GM13976 (cell line): Measurements from ENCODE around the gene AMMECR1.
"Not testable (repeated sequence)": the region's sequence is repeated elsewhere in the genome, so short reads cannot be mapped to it uniquely, and the experiment has no call there.

ENCODE experiments used
- DNase-seq: peaks from one replicate; pipeline ENCODE4 v3.0.0; 2012; ENCODE audit warnings: low spot score
- CTCF ChIP-seq: IDR thresholded peaks from 2 replicates; pipeline ENCODE4 v1.5.1; 2012; ENCODE audit warnings: borderline replicate concordance, mild to moderate bottlenecking; ENCODE audit not compliant: insufficient read depth; ENCODE audit errors: extremely low read depth, missing control alignments, control extremely low read depth
- in situ Hi-C: fragments of 300-500 bp; cut with MboI; formaldehyde crosslinking; loops from one replicate; pipeline ENCODE4 v1.12.0; 2022; ENCODE audit warnings: low sequenced_read_pairs, mixed read lengths, inconsistent platforms; ENCODE audit not compliant: unreplicated experiment

The AMMECR1 gene

DNA sequence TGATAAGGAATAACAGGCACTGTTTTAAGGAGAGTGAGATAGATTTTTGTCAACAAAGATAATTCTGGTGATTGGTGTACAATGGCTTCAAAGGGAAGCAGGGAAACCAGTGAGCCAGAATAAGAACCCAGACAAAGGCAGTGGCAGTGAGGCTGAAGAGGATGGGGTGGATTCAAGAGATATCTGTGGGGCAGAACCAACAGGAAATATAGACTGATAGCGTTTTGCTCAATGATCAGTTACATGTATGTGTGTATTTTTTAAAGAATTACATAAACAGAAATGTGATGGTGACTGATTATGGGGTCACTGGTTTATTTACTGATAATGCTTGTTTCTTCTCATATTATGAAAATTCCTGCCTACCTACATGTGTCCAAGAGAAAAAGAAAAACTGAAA, 66.4 kb downstream of the AMMECR1 start:
- DNase-seq, result no peak
- no peak for TF ChIP-seq CTCF
- in situ Hi-C loops, result no loop called here

DNA sequence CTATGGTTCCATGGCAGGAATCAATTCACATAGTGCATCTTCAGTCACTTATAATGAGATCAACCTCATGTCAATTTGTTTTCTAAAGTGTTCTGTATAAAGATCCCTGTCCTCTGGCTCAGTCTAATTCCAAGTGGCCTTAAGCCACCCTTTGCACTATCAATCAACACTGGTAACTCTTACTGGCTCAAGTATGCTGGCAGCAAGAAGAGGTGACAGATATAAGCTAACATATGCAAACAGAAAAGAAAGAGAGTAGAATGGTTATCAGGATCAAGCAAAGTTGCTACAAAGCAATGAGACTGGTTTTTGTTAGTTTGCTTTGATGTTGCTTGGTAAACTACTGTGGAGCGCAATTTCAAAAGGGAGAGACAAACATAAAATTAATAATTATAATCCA, 67.0 kb downstream of the AMMECR1 start:
- TF ChIP-seq CTCF, result no peak
- in situ Hi-C loops, result no loop called here
- DNase-seq, result no peak

GRCh38 chrX:110248578-110248977, 69.3 kb downstream of the AMMECR1 start:
- in situ Hi-C loops, result no loop called here

DNA sequence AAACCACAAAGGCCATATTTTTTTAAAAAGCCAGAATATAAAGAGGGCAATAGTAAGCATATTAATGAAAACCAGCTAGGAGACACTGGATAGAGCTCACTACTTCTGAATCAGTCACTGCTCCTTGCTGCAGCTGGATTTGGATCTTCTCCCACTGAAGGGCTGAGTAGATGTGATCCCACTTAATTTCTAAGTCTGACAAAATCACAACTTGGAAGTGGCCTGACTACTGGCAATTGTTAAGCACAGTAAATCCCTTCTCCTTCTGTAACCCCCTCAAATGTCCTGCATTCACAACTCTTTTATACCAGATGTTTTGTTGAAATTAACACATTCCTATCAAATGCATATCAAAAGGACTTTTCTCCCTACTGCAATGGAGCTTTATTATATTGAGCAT, 72.9 kb downstream of the AMMECR1 start:
- TF ChIP-seq CTCF, result no peak
- in situ Hi-C loops, result no loop called here
- DNase-seq, result no peak

More at GRCh38 chrX:110248578-110248977, 69.3 kb downstream of the AMMECR1 start:
- no peak for DNase-seq
- TF ChIP-seq CTCF, result no peak

DNA sequence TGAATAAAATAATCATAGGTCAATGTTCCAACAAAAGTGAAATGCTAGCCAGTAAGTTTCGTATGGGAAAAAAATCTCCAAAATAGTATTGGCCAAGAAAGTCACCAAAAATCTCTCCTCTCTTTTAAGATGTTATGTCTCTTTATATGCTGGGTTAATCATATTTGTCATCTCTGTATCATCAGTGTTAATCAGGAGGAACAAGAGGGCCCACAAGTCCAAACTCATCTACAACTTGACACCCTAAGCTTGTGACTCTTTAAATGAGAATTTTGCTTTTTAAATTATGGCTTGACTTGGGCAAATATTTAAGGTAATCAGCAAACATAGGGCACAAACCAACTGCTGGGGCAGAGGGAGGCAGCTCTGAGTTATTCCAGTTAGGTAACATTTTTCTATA, 75.5 kb downstream of the AMMECR1 start:
- in situ Hi-C loops, result no loop called here
- no peak for TF ChIP-seq CTCF
- no peak for DNase-seq

- no peak for TF ChIP-seq CTCF
- no peak for DNase-seq
- in situ Hi-C loops, result no loop called here
Measured at GRCh38 chrX:110241816-110242215, 76.1 kb downstream of the AMMECR1 start.

- in situ Hi-C loops, DNase-seq: not testable (repeated sequence)
Measured at GRCh38 chrX:110238259-110238658, 79.6 kb downstream of the AMMECR1 start.

DNA sequence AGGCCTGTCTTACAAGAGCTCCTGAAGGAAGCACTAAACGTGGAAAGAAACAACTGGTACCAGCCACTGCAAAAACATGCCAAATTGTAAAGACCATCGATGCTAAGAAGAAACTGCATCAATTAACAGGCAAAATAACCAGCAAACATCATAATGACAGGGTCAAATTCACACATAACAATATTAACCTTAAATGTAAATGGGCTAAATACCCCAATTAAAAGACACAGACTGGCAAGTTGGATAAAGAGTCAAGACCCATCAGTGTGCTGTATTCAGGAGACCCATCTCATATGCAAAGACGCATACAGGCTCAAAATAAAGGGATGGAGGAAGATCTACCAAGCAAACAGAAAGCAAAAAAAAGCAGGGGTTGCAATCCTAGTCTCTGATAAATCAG, 86.4 kb downstream of the AMMECR1 start:
- in situ Hi-C loops, DNase-seq: not testable (repeated sequence)

DNA sequence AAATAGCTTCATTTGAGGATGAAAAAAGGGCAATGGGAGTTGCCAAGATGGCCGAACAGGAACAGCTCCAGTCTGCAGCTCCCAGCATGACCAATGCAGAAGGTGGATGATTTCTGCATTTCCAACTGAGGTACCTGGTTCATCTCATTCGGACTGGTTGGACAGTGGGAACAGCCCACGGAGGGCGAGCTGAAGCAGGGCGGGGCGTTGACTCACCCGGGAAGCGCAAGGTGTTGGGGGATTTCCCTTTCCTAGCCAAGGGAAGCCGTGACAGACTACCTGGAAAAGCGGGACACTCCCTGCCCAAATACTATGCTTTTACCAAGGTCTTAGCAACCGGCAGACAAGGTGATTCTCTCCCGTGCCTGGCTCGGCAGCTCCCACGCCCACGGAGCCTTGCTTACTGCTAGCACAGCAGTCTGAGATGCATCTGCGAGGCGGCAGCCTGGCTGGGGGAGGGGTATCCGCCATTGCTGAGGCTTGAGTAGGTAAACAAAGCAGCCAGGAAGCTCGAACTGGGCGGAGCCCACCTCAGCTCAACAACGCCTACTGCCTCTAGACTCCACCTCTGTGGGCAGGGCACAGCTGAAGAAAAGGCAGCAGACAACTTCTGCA, 88.3 kb downstream of the AMMECR1 start:
- in situ Hi-C loops, DNase-seq: not testable (repeated sequence)
